ENCODE results near the gene PIGK.

DNA sequence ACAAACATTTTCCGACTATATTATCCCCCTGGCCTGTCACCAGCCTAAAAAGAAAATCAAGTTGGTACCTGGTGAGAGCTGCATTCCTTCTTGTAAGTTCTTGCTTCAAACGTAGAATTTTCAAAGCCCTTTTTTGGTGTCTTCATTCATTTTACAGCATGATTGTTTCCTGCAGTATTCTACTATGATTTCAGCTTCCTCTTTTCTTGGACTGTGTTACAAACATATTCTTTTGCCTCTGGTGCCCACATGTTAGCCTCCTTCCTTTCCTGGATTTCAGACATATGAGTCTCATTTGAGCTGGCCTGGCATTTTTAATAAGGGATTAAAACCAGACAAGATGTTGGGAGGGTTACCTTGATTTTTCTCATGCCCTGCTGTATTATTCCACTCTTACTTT lies 142.5 kb downstream of the PIGK start:
- TF ChIP-seq, protein P1, sequence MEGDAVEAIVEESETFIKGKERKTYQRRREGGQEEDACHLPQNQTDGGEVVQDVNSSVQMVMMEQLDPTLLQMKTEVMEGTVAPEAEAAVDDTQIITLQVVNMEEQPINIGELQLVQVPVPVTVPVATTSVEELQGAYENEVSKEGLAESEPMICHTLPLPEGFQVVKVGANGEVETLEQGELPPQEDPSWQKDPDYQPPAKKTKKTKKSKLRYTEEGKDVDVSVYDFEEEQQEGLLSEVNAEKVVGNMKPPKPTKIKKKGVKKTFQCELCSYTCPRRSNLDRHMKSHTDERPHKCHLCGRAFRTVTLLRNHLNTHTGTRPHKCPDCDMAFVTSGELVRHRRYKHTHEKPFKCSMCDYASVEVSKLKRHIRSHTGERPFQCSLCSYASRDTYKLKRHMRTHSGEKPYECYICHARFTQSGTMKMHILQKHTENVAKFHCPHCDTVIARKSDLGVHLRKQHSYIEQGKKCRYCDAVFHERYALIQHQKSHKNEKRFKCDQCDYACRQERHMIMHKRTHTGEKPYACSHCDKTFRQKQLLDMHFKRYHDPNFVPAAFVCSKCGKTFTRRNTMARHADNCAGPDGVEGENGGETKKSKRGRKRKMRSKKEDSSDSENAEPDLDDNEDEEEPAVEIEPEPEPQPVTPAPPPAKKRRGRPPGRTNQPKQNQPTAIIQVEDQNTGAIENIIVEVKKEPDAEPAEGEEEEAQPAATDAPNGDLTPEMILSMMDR (IDR thresholded peaks at IDR 0.05), result no peak
- TF ChIP-seq EP300 (IDR thresholded peaks at IDR 0.05), result no peak

Measured in tibial nerve (tissue), 4 donors.